PC-3 (cell line): ENCODE data around the gene COL4A1. TPM values are rescaled to one million over a fixed set of nuclear protein-coding genes. Genes with fewer than 3 reads are reported as not detected.

Experiments
- ATAC-seq: fragments of 200-7000 bp; cut with Tn5 transposase; 2 replicates; pipeline ENCODE4 v1.9.1; 2020; ENCODE audit warnings: mild to moderate bottlenecking, moderate library complexity
- BruUV-seq: library from RNA; stranded (reverse); fragments of 400-500 nt; replicated peaks from 2 replicates; lab custom pipeline; 2021; lab: Mats Ljungman, UMichigan
- CTCF ChIA-PET: fragments of 300-600 bp; sonication (Branson Sonifier 250); formaldehyde crosslinking; loops from one replicate; lab custom pipeline; 2022; ENCODE audit warnings: antibody characterized with exemption; lab: Charles Lee
- POLR2A ChIA-PET: fragments of 300-600 bp; sonication (Branson Sonifier 250); formaldehyde crosslinking; loops from one replicate; lab custom pipeline; 2022; ENCODE audit warnings: antibody characterized with exemption; ENCODE audit not compliant: unreplicated experiment; lab: Charles Lee
- DNase-seq: peaks from one replicate; pipeline ENCODE4 v3.0.0-alpha.2; 2015
- H2AFZ ChIP-seq: fragments of 300-600 bp; sonication (generic); 2 replicates; pipeline ENCODE4 v1.6.0; 2016; ENCODE audit warnings: antibody characterized with exemption, low read length
- H3F3A ChIP-seq: fragments of 300-600 bp; sonication (generic); one replicate; pipeline ENCODE4 v1.6.0; 2017; ENCODE audit warnings: antibody characterized with exemption, low read length, control low read depth, mild to moderate bottlenecking; ENCODE audit not compliant: unreplicated experiment
- H3K27ac ChIP-seq: fragments of 300-600 bp; sonication (generic); 2 replicates; pipeline ENCODE4 v1.5.1; 2016; ENCODE audit warnings: mild to moderate bottlenecking, low read length
- H3K27me3 ChIP-seq: fragments of 300-600 bp; sonication (generic); 2 replicates; pipeline ENCODE4 v1.6.1; 2016; ENCODE audit warnings: low read length, mixed read lengths
- H3K36me3 ChIP-seq: fragments of 300-600 bp; sonication (generic); 2 replicates; pipeline ENCODE4 v1.6.1; 2016; ENCODE audit warnings: low read depth, mixed run types, low read length, mixed read lengths
- H3K4me1 ChIP-seq: fragments of 300-600 bp; sonication (generic); 2 replicates; pipeline ENCODE4 v1.5.1; 2016; ENCODE audit warnings: low read length; ENCODE audit not compliant: insufficient read depth
- H3K4me2 ChIP-seq: fragments of 300-600 bp; sonication (generic); 2 replicates; pipeline ENCODE4 v1.6.0; 2016; ENCODE audit warnings: low read length
- H3K4me3 ChIP-seq: fragments of 300-600 bp; sonication (generic); 2 replicates; pipeline ENCODE4 v1.5.1; 2016; ENCODE audit warnings: mild to moderate bottlenecking, low read length, mixed read lengths
- H3K79me2 ChIP-seq: fragments of 300-600 bp; sonication (generic); 2 replicates; pipeline ENCODE4 v1.6.1; 2017; ENCODE audit warnings: low read length, mixed read lengths
- H3K9ac ChIP-seq: fragments of 300-600 bp; sonication (generic); 2 replicates; pipeline ENCODE4 v1.6.0; 2016; ENCODE audit warnings: mild to moderate bottlenecking, low read length
- H3K9me2 ChIP-seq: fragments of 300-600 bp; sonication (generic); replicated peaks from 2 replicates; pipeline ENCODE4 v1.6.1; 2016; ENCODE audit warnings: mixed run types, low read length, mixed read lengths
- H3K9me3 ChIP-seq: fragments of 300-600 bp; sonication (generic); 2 replicates; pipeline ENCODE4 v1.6.1; 2016; ENCODE audit warnings: low read length, mixed read lengths
- H4K20me1 ChIP-seq: fragments of 300-600 bp; sonication (generic); 2 replicates; pipeline ENCODE4 v1.6.1; 2016; ENCODE audit warnings: low read length, mixed read lengths
- CTCF ChIP-seq: fragments of 300-600 bp; sonication (generic); conservative IDR thresholded peaks from 2 replicates; pipeline ENCODE4 v1.5.1; 2017; ENCODE audit warnings: antibody characterized with exemption, low read depth, mild to moderate bottlenecking, low read length
- EZH2 ChIP-seq: fragments of 300-600 bp; sonication (generic); IDR thresholded peaks from one replicate; pipeline ENCODE4 v1.6.1; 2017; ENCODE audit warnings: antibody characterized with exemption, mild to moderate bottlenecking, low read length; ENCODE audit not compliant: unreplicated experiment
- EZH2phosphoT487 ChIP-seq: fragments of 300-600 bp; sonication (generic); IDR thresholded peaks from 2 replicates; pipeline ENCODE4 v1.6.1; 2018; ENCODE audit warnings: mild to moderate bottlenecking, antibody characterized with exemption, low read length, borderline replicate concordance
- intact Hi-C: fragments of 100-400 bp; cut with micrococcal nuclease; formaldehyde crosslinking; loops from 2 replicates; pipeline ENCODE4 v1.9.0; 2023
- total RNA-seq: library from RNA; depleted of rRNA; stranded (reverse); fragments of >200 nt; gene quantifications from 2 replicates; pipeline ENCODE4 v1.2.3, GENCODE V29; 2014

The COL4A1 gene
- total RNA-seq, 1 experiment from 2014 or later: 48.7 TPM

- no peak overlapping the region for H3K4me3 ChIP-seq
- no peaks in the 10 kb centered on the region for H3K4me1 ChIP-seq
- no peak overlapping the region for H3K9ac ChIP-seq
- no peak overlapping the region for H3K27ac ChIP-seq
- no peaks in the 10 kb centered on the region for H3K9me3 ChIP-seq
- no peak overlapping the region for H2AFZ ChIP-seq
- no peaks in the 10 kb centered on the region for H3F3A ChIP-seq
- no peaks in the 10 kb centered on the region for H3K27me3 ChIP-seq
- H3K4me2 ChIP-seq: no peak overlapping the region
- H3K9me2 ChIP-seq: no peaks in the 10 kb centered on the region
- H3K36me3 ChIP-seq: no peaks in the 10 kb centered on the region
- ChIA-PET CTCF (no interaction called here), POLR2A (no interaction called here)
- no TSS peak for BruUV-seq
- H4K20me1 ChIP-seq: no peaks in the 10 kb centered on the region
- no peaks in the 10 kb centered on the region for H3K79me2 ChIP-seq
- TF ChIP-seq CTCF: no peak
- no peak for TF ChIP-seq EZH2phosphoT487
- no peak for TF ChIP-seq EZH2
- no peak for DNase-seq
- intact Hi-C loops: no loop called here
- no peak for ATAC-seq
Measured at GRCh38 chr13:110333837-110334236, 26.9 kb upstream of the COL4A1 start.

GRCh38 chr13:110332750-110333149 lies 25.8 kb upstream of the COL4A1 start:
- H3K4me3 ChIP-seq: no peak overlapping the region
- H3K27ac ChIP-seq: no peak overlapping the region
- no peak overlapping the region for H3K4me2 ChIP-seq
- intact Hi-C loops: no loop called here
- H3K9ac ChIP-seq: no peak overlapping the region
- no peaks in the 10 kb centered on the region for H4K20me1 ChIP-seq
- H3K4me1 ChIP-seq: no peaks in the 10 kb centered on the region
- ChIA-PET CTCF (no interaction called here), POLR2A (no interaction called here)
- BruUV-seq: no TSS peak
- H3K36me3 ChIP-seq: no peaks in the 10 kb centered on the region
- H3K79me2 ChIP-seq: no peaks in the 10 kb centered on the region
- DNase-seq (no peak), ATAC-seq (no peak)
- H2AFZ ChIP-seq: no peak overlapping the region
- TF ChIP-seq CTCF (no peak), EZH2phosphoT487 (no peak), EZH2 (no peak)
- no peaks in the 10 kb centered on the region for H3K9me3 ChIP-seq
- no peaks in the 10 kb centered on the region for H3F3A ChIP-seq
- no peaks in the 10 kb centered on the region for H3K9me2 ChIP-seq
- H3K27me3 ChIP-seq: no peaks in the 10 kb centered on the region

- Histone ChIP-seq H3K4me2 (no peak overlapping the region), H3K4me1 (no peaks in the 10 kb centered on the region), H3K27ac (no peak overlapping the region), H3K27me3 (no peaks in the 10 kb centered on the region), H3K79me2 (0 out of 2 replicates have a peak, but pooled peaks cover 4% of the 10 kb centered on the region), H3K9me3 (no peaks in the 10 kb centered on the region), H3K9ac (no peak overlapping the region), H3K4me3 (no peak overlapping the region), H3K9me2 (no peaks in the 10 kb centered on the region), H2AFZ (no peak overlapping the region), H4K20me1 (no peaks in the 10 kb centered on the region), H3K36me3 (no peaks in the 10 kb centered on the region), H3F3A (no peaks in the 10 kb centered on the region)
- TF ChIP-seq EZH2 (no peak), CTCF (no peak), EZH2phosphoT487 (no peak)
- BruUV-seq: no TSS peak
- no peak for DNase-seq
- ChIA-PET POLR2A (no interaction called here), CTCF (no interaction called here)
- ATAC-seq: no peak
- intact Hi-C loops: no loop called here
Measured at GRCh38 chr13:110331362-110331761, 24.4 kb upstream of the COL4A1 start.
